ENCODE measurements around the gene SDHAF2.

The SDHAF2 gene

GRCh38 chr11:61406991-61407728, 22.8 kb upstream of the SDHAF2 start:
- TF ChIP-seq CTCF (IDR thresholded peaks at IDR 0.05; ENCODE audit: low read depth, low read length, missing control alignments) = no peak

GRCh38 chr11:61411589-61411988, 18.3 kb upstream of the SDHAF2 start:
- TF ChIP-seq CTCF (IDR thresholded peaks at IDR 0.05; ENCODE audit: low read depth, low read length, missing control alignments) = no peak
- DNase-seq (ENCODE audit: extremely low read depth, low read depth) = no peak
- no peak overlapping the region for H3K4me3 ChIP-seq (replicated peaks; ENCODE audit: low read depth, low read length)

More at GRCh38 chr11:61406991-61407728, 22.8 kb upstream of the SDHAF2 start:
- no peak for DNase-seq (ENCODE audit: extremely low read depth, low read depth)
- no peak overlapping the region for H3K4me3 ChIP-seq (replicated peaks; ENCODE audit: low read depth, low read length)

GRCh38 chr11:61413496-61413895, 16.4 kb upstream of the SDHAF2 start:
- H3K4me3 ChIP-seq (replicated peaks; ENCODE audit: low read depth, low read length) = no peak overlapping the region
- no peak for TF ChIP-seq CTCF (IDR thresholded peaks at IDR 0.05; ENCODE audit: low read depth, low read length, missing control alignments)
- no peak for DNase-seq (ENCODE audit: extremely low read depth, low read depth)

- no peak for DNase-seq (ENCODE audit: extremely low read depth, low read depth)
- no peak for TF ChIP-seq CTCF (IDR thresholded peaks at IDR 0.05; ENCODE audit: low read depth, low read length, missing control alignments)
- no peak overlapping the region for H3K4me3 ChIP-seq (replicated peaks; ENCODE audit: low read depth, low read length)
These were observed 15.4 kb upstream of the SDHAF2 start for GRCh38 chr11:61414547-61414946.

GRCh38 chr11:61415381-61415780, 14.5 kb upstream of the SDHAF2 start:
- no peak overlapping the region for H3K4me3 ChIP-seq (replicated peaks; ENCODE audit: low read depth, low read length)
- TF ChIP-seq CTCF (IDR thresholded peaks at IDR 0.05; ENCODE audit: low read depth, low read length, missing control alignments) = no peak
- DNase-seq (ENCODE audit: extremely low read depth, low read depth) = no peak

- no peak overlapping the region for H3K4me3 ChIP-seq (replicated peaks; ENCODE audit: low read depth, low read length)
- DNase-seq (ENCODE audit: extremely low read depth, low read depth) = no peak
- no peak for TF ChIP-seq CTCF (IDR thresholded peaks at IDR 0.05; ENCODE audit: low read depth, low read length, missing control alignments)
These were observed 13.0 kb upstream of the SDHAF2 start for GRCh38 chr11:61416941-61417340.

GRCh38 chr11:61417670-61418069, 12.3 kb upstream of the SDHAF2 start:
- H3K4me3 ChIP-seq (replicated peaks; ENCODE audit: low read depth, low read length) = no peak overlapping the region
- no peak for DNase-seq (ENCODE audit: extremely low read depth, low read depth)
- TF ChIP-seq CTCF (IDR thresholded peaks at IDR 0.05; ENCODE audit: low read depth, low read length, missing control alignments) = no peak
